Esophagus mucosa (tissue), 1 donor: Measurements from ENCODE around the gene ZKSCAN4. TPM values are rescaled to one million over a fixed set of nuclear protein-coding genes. Genes with fewer than 3 reads are reported as not detected.

Experiments used
- ATAC-seq: fragments of 200-7000 bp; cut with Tn5 transposase; one replicate; pipeline ENCODE4 v1.9.1; 2020
- total RNA-seq: library from RNA; stranded (reverse); gene quantifications from one replicate; pipeline ENCODE4 v1.2.4, GENCODE V29; 2023
- donor health status: DM: yes; HTN: yes; CAD: no.

ZKSCAN4 gene
- total RNA-seq, 1 donor from 2014 or later: 2.6 TPM

GRCh38 chr6:28208111-28208659, 43.9 kb downstream of the ZKSCAN4 start:
- ATAC-seq: no peak

GRCh38 chr6:28207510-28208110, 44.5 kb downstream of the ZKSCAN4 start:
- ATAC-seq: no peak

- ATAC-seq: no peak
Observed at GRCh38 chr6:28206928-28207509, 45.0 kb downstream of the ZKSCAN4 start.

GRCh38 chr6:28206527-28206926, 45.5 kb downstream of the ZKSCAN4 start:
- no peak for ATAC-seq

- no peak for ATAC-seq
Observed at GRCh38 chr6:28205879-28206278, 46.2 kb downstream of the ZKSCAN4 start.

GRCh38 chr6:28203201-28203600, 48.9 kb downstream of the ZKSCAN4 start:
- no peak for ATAC-seq

GRCh38 chr6:28200020-28200419, 52.0 kb downstream of the ZKSCAN4 start:
- ATAC-seq: no peak

Other genes starting within 250 kb of the ZKSCAN4 start
- gene ZNF165, start 171.7 kb downstream of the ZKSCAN4 start, total RNA-seq: 3.0 TPM
- 2.9 TPM for gene ZSCAN16, start 127.7 kb downstream of the ZKSCAN4 start, total RNA-seq
- gene ZKSCAN8, start 110.4 kb downstream of the ZKSCAN4 start, total RNA-seq: 6.6 TPM
- 6.4 TPM for gene ZSCAN9, start 27.0 kb downstream of the ZKSCAN4 start, total RNA-seq
- gene NKAPL, start 7.0 kb upstream of the ZKSCAN4 start, total RNA-seq: 0.12 TPM
- 3.5 TPM for gene ZSCAN26, start 14.9 kb upstream of the ZKSCAN4 start, total RNA-seq
- gene PGBD1, start 29.3 kb upstream of the ZKSCAN4 start, total RNA-seq: 0.76 TPM
- gene ZSCAN31, start 83.9 kb upstream of the ZKSCAN4 start, total RNA-seq: 9.4 TPM
- 2.4 TPM for gene ZKSCAN3, start 97.7 kb upstream of the ZKSCAN4 start, total RNA-seq
- gene ZSCAN12, start 147.5 kb upstream of the ZKSCAN4 start, total RNA-seq: 2.5 TPM
- 0.72 TPM for gene ZSCAN23, start 191.2 kb upstream of the ZKSCAN4 start, total RNA-seq